ENCODE measurements around the gene SPAG17.

SPAG17 gene

GRCh38 chr1:118118873-118119463, 66.1 kb downstream of the SPAG17 start:
- DNase-seq (ENCODE audit: low read depth in 2 of 2) = no peak

DNA sequence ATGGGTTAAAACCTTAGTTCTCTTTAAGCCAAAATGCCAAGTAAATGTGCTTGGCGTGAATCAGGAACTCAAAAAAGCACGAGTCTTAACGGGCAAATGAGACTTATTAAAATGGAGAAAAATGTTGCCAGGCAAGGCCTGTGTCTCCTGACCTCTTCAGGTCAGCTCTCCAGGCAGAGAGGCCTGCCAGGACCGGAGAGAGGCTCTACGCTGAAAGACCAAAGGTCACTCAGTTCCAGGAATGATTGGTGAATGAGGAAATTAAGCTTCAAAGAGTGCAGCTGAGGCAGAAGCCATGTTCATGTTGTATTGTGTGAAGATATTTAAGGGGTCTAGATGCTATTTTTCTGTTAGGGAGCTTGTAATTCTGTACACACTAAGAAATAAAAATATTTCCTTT, 66.6 kb downstream of the SPAG17 start:
- DNase-seq (ENCODE audit: low read depth in 2 of 2) = no peak

- DNase-seq (ENCODE audit: low read depth in 2 of 2) = no peak
Measured at GRCh38 chr1:118117521-118117920, 67.5 kb downstream of the SPAG17 start.

DNA sequence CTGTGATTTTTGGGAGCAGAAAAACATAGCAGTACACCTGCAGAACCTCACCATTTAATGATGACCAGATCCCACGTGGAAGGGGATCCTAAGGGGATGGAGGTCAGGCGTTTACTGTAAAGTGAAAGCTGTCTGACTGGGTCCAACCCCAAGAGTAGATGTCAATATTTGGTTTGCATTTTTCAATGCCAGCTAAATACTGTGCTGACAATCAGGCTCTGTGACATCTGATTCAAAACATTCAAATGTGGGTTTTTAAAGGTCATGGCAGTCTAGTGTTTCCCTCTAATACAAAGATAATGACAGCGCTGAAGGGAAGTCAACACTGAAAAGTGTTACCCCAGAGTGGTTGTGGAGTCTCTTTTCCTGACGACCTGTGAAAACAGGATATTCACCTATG, 68.1 kb downstream of the SPAG17 start:
- DNase-seq (ENCODE audit: low read depth in 2 of 2) = no peak

- DNase-seq (ENCODE audit: low read depth in 2 of 2) = no peak
Measured at GRCh38 chr1:118116401-118116800, 68.6 kb downstream of the SPAG17 start.

DNA sequence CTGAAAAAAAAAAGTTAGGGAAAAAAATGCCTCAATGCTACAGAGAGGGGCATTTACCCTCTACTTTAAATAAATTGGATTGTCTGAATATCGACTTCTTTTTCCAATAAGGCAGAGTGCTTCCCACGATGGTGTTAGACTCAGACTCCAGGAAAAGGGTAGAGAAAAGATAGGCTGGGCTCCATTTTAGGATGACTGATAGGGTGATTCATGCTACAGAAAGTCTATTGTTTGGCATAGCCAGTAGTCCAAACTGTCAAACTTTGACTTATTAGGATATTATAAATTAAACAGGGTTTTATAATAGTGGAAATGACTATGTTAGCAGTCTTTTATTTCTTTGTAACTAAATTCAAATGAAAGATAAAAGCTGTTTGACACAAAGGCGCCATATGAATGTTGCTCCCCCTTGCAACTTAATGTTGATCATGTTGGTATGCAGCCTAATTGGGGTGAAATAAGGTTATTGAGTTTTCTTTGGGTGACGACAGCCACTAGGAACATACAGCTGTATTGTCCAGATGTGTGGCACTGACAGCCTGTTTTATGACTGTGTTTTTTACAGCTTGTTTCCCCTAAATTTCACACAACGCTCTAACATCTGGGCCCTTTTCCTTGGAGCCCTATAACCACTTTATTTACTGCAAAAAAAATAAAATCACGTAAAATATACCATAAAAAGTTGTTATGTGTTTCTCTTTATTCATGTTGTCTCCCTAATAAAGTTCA, 69.3 kb downstream of the SPAG17 start:
- DNase-seq (ENCODE audit: low read depth in 2 of 2) = no peak

DNA sequence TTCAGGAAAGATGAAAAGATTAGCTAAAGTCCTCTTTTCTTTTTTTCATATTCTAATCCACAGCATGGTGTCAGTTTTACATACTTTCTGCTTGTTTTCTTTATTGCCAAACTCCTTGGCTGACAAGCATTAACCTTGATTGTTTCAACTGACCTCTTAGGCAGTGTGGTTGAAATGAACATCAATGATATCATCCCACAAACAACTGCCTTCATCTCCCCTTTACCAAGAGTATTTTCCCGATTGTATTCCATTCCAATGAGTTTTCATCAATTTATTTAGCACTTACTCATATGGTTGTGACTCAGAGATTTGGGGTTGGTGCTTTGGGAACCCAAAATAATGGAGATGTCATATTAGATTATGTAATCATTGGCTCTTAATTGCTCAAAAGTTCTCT, 71.8 kb downstream of the SPAG17 start:
- DNase-seq (ENCODE audit: low read depth in 2 of 2) = no peak

DNA sequence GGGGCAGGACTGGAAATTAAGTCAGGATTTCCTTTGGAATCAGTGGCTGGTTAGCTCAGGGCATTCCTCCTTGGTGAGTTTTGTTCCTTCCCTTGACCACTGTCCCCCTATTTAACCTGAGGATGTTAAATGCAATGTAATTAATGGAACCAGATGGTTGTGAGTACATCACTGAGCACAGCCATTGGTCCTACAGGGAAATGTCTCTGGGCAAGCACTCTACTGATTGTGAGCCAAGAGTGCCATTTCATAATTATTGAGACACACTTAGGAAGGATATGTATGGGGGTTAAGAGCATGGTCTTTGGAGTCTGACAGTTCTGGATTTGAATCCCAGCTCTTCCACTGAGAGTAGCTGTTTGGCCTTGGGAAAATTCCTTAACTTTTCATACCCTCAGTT, 74.4 kb downstream of the SPAG17 start:
- no peak for DNase-seq (ENCODE audit: low read depth in 2 of 2)

DNA sequence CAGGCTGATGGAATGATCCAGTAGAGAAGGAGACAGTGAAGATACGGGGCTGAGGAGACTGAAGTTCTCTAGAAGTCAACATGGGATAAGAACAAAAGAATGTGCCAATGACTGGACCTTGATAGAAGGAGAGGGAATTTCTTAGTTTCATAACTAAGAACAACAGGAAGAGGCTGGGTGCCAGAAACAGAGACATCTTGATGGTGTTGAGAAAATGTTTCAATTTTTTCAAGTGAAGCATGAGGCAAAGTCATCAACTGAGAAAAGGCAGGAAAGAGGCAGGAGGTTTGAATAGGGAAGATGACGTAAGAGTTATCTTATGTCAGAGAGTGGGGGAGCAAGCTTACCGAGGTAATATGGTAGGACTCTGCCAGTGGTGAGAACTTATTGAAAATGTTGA, 80.1 kb downstream of the SPAG17 start:
- no peak for DNase-seq (ENCODE audit: low read depth in 2 of 2)

GRCh38 chr1:118102445-118102844, 82.6 kb downstream of the SPAG17 start:
- no peak for DNase-seq (ENCODE audit: low read depth in 2 of 2)

DNA sequence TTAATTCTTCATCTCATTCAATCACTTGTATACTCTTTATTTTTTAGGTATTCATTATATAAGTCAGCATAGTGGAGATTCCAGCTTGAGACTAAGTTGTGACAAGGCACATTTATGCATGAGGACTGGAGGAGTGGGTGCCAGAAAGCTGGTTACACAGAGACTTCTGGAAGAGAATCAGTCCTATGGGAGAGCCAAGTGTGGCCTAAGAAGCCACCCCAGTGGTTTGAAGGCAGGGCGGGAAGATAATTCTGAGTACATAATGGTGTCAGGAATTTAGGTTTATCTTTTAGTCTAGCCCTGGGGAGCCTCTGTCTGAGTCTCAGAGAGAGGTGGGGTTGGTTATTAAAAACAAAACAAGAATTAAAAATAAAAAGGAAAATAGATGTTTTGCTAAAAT, 83.0 kb downstream of the SPAG17 start:
- no peak for DNase-seq (ENCODE audit: low read depth in 2 of 2)

- no peak for DNase-seq (ENCODE audit: low read depth in 2 of 2)
Measured at GRCh38 chr1:118101515-118101844, 83.5 kb downstream of the SPAG17 start.

DNA sequence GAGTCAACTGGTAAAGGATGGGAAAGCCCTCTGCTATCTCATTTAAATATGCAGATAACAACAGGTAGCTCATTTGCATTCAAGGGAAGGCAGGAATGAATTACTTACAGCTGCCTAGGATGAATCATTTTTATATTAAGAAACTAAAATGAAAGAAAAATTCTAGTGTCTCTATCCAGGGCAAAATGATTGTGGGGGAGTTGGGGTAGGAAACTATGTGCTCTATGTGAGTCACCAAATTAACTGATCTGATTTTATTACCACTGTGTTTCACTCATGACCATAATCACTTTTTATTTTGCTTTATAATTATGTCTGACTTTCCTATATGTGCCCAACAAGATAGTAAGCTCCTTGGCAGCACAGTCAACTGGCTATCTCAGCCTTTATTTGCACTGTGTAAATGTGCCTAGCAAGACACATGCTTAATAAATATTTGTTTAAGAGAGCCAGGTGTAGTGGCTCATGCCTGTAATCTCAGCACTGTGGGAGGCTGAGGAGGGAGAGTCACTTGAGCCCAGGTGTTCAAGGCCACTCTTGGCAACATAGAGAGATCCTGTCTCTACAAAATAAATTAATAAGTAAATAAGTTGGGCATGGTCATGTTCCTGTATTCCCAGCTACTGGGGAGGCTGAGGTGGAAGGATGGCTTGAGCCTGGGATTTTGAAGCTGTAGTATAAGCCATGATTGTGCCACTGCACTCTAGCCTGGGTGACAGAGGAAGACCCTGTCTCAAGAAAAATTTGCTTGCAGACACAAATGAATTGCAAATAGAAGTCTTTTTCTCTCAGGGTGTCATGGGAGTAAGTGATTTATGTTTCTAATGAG, 84.1 kb downstream of the SPAG17 start:
- no peak for DNase-seq (ENCODE audit: low read depth in 2 of 2)

DNA sequence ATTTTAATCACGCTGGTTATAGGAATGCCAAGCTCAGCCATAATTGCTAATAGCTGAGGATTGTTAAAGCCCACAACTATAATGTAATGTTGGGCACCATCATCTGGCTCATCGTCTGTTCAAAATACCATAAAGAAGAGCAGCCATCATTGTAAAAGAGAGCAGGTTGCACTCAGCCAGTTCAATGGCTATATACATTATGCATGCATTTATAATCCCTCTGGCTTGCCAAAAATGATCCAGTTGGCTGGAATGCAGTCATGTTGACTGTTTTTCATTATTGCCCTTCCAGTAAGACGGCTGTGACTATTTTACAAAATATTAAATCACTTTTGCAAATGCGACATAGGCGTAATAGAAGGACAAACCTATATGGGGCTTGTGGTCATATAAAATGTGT, 85.3 kb downstream of the SPAG17 start:
- DNase-seq (ENCODE audit: low read depth in 2 of 2) = no peak

GRCh38 chr1:118097622-118098348, 87.2 kb downstream of the SPAG17 start:
- no peak for DNase-seq (ENCODE audit: low read depth in 2 of 2)

- no peak for DNase-seq (ENCODE audit: low read depth in 2 of 2)
Measured at GRCh38 chr1:118093017-118093416, 92.0 kb downstream of the SPAG17 start.

DNA sequence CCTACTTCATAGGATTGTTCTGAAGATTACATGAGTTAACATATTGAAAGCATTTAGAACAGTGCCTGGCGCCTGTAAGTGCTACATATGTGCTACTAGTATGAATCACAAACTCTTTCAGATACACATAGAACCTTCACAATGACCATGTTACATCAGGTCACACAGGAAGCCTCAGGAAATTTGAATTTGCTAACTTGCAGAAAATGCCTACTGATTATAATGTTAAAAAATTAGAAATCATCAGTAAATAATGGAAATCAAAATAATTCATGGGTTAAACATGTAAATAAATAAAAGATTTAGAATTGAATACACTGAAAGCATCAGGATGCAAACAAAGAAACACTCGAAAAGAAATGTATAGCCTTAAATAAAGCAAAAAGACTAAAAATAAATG, 94.9 kb downstream of the SPAG17 start:
- no peak for DNase-seq (ENCODE audit: low read depth in 2 of 2)

GRCh38 chr1:118085365-118085764, 99.7 kb downstream of the SPAG17 start:
- DNase-seq (ENCODE audit: low read depth in 2 of 2) = no peak

- no peak for DNase-seq (ENCODE audit: low read depth in 2 of 2)
Measured at GRCh38 chr1:118084400-118084799, 100.6 kb downstream of the SPAG17 start.

GRCh38 chr1:118082984-118083383, 102.0 kb downstream of the SPAG17 start:
- DNase-seq (ENCODE audit: low read depth in 2 of 2) = no peak

DNA sequence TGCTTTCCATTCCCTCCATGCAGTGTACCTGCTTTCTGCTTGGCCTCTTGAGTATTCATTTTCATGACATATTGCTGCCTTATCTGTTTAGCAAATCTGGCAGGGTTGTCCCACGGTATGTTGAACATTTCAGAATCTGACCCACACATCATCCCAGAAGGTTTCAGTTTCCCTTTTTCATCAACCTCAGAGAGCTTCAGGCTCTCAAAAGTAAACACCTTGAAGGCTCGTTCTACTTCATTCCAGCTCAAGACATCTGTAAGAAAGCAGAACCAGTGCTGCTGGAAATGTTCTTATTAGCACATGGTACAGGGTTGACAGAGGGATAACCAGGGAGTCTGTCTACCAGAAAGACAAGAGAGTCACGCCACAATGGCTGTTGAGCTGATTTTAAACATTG, 103.6 kb downstream of the SPAG17 start:
- no peak for DNase-seq (ENCODE audit: low read depth in 2 of 2)

- DNase-seq (ENCODE audit: low read depth in 2 of 2) = no peak
Measured at GRCh38 chr1:118077331-118078045, 107.5 kb downstream of the SPAG17 start.

Measured in stimulated activated CD4-positive, alpha-beta T cell treated with anti-CD3 and anti-CD28 coated beads, Interleukin-12 subunit alpha, Interleukin-12 subunit beta, amount 100 ng/mL, for 24 hours (primary cell).